HCT116 (cell line): ENCODE data around the gene UBE4A.

Experiments used
- CTCF ChIP-seq, 3 experiments: fragments of 200-600 bp in 1 of 3; sonication (generic) in 1 of 3; IDR thresholded peaks in 2 of 3; conservative IDR thresholded peaks in 1 of 3; 2 replicates each; pipeline ENCODE4 v1.5.1; 2012 to 2017; ENCODE audit warnings: low read depth in 2 of 3, low read length in 2 of 3, antibody characterized with exemption in 1 of 3, borderline replicate concordance in 1 of 3, control low read depth in 1 of 3, mild to moderate bottlenecking in 1 of 3, mixed read lengths in 1 of 3, mixed run types in 1 of 3, moderate library complexity in 1 of 3; ENCODE audit not compliant: insufficient read depth in 1 of 3
- SP1 ChIP-seq: IDR thresholded peaks from 2 replicates; pipeline ENCODE4 v1.6.1; 2012; ENCODE audit warnings: low read depth

- TF ChIP-seq SP1 (no peak), CTCF (IDR thresholded peaks at IDR 0.05 in 2 of 3, conservative IDR thresholded peaks at IDR 0.05 in 1 of 3; ENCODE audit: borderline replicate concordance in 1 of 3, insufficient read depth in 1 of 3, low read depth in 2 of 3, low read length in 2 of 3) (no peak)
Observed at GRCh38 chr11:118314988-118315411, 44.4 kb upstream of the UBE4A start.
